ENCODE data around the gene RBM33.
"Not testable (repeated sequence)": the region's sequence is repeated elsewhere in the genome, so short reads cannot be mapped to it uniquely, and the experiment has no call there.

Gene RBM33

DNA sequence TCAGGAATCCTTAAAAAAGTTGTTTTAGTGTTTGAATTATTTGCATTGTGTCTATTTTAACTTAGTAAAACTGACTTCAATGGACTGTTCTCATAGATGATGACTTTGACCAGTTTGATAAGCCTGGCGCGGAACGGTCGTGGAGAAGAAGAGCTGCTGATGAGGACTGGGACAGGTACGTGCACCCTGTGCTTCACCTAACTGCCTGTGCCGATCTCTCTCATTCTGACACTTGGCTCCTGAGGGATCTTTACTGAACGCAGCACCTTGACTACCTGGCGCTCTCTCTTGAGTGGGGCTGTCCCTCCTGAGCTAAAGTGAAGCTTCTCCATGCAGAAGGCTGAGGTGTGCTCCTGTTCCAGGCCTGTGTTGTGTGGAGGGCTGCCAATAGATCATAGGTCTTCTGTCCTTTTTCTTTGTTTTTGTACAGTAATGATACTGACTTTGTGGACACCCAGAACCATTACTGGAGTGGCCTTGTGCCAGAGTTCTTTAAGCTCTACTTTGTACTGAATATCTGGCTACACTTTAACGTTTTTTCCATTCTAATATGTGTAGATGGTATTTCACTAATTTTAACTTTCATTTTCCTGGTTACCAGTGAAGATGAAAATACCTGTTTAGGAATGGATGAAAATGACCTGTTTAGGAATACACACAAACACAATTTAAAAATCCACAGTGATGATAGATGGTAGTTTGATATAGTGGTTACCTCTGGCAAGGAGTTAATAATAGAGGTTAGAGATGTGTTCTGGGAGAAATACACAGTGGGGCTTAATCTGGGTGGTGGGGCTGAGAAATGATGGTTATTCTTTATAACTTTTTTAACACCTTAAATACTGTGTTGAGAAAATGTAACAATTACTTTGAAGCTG lies 20.9 kb downstream of the RBM33 start:
- no peak for DNase-seq

GRCh38 chr7:155665957-155666287 lies 21.5 kb downstream of the RBM33 start:
- no peak for DNase-seq

- no peak for DNase-seq
Observed at GRCh38 chr7:155667241-155667829, 22.9 kb downstream of the RBM33 start.

DNA sequence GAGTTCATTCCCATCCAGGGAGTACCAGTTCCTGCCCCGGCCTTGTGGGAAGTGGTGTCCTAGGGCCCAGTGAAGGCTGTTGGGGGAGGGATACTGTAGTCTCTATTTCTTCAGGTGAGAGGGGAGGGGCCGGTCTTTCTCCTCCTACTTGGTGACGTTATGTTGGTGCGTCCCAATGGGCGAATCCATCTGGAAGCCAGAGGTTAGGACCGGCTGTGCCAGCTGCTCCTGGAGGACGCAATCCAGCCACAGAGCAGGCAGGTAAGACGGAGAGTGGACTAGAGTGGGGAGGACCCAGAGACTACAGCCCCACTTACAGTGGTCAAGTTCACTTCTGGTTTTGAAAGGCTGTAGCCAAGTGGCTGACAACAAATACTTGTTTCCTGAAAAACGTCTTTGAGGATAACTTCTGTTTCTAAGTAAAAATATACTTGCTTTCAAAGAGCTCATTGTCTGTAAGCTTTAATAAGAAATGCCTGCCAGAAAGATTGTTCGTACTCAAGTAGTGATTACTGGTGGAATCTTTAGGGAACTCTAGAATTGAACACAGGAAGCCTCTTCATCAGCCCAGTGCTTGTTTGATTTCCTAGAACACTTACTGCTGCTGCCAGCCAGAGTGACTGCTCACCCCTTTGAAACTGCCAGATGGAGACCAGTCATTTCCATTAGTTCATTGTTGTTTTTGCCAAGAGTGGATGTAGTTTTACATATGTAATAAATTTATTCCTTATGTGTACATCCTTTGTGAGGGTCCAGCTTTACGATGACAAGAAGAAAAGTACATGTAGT lies 25.4 kb downstream of the RBM33 start:
- peak; percentile 67 for DNase-seq

DNA sequence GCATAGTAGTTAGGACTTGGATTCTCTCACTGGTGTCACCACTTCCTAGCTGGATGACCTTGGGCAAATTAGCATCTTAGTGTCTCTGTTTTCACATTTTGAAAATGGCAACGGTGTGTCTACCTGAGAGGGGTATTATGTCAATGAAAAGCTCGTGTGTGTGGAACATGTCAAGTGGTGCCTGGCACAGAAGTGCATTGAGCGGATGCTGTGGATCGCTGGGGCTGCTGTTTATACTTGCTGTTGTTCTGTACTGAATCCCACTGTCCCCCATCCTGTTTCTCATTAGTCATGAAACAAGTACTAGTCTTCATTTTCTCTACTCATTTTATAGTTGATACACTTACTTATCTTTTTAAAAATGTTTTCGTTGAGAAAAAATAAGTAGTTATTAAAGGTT lies 26.1 kb downstream of the RBM33 start:
- no peak for DNase-seq

DNA sequence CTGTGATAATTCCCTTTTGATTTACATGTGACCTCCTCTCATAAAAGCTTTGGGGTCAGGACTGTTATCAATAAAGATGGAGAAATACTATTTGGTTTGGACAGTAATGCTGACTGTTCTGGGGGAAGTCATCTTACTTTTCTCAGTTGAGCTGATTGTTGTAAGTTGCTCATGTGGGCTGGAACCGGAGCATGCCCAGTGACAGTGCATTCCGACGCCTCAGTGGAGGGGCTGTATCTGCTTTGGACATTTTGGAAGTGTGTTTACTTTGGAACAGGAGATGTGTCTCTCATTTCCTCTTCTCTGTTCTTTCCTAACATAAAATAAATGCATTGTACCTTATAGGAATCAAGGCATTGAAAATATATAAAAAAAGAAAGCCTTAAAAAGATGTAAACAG lies 30.1 kb downstream of the RBM33 start:
- no peak for DNase-seq

DNA sequence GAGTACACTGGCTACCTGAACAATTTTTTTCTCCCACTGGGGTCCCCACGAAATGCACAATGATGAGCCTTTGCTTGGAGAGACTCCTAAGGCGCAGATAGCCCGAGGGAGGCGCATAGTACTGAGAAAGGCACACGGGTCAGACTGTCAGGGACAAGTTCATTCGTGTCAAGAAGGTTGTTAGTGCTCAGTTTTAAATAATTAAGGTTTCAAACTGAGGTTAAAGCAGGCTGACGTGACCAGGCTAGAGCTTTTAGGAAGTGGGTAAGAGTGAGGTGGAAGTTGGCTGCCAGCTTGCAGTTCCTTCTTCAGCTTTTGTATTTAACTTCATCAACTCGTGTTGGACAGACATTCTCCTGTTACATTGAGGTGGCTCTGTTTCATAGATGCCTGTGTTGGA lies 31.6 kb downstream of the RBM33 start:
- no peak for DNase-seq

DNA sequence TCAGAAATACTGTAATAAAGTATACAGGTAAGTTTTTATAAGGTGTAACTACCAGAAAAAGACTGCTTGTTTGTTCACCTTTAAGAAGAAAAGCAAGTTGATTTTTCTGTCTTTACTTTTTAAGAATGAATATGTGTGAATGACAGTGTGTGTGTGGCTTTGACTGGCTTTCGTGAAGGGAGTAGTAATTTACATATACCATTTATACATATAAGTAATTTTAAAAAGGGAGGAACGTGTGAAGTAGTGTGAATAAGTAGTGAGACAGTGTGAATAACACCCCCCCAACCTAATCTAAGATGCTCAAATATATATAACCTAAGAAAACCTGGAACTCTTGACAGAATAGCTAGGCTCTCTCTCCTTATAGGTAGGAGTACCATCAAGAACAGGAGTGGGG lies 33.2 kb downstream of the RBM33 start:
- no peak for DNase-seq

DNA sequence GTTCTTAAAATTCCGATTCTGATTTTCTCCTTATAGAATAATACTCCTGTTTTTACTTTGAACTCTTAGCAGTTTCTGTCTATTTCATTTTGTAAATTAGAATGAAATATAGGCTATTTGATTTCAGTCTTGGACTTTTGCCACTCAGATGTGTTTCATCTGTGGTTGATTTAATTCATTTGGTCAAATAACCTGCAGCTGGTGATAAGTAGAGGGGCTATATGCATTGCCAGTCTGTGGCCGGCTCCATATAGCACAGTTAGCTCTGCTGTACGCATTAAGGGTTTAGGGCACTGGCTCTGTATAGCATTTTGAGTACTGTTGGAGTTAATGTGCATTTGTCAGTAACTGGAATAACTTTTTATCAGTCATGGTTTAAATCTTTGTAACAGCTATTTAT lies 35.7 kb downstream of the RBM33 start:
- no peak for DNase-seq

- no peak for DNase-seq
Observed at GRCh38 chr7:155680864-155681263, 36.4 kb downstream of the RBM33 start.

DNA sequence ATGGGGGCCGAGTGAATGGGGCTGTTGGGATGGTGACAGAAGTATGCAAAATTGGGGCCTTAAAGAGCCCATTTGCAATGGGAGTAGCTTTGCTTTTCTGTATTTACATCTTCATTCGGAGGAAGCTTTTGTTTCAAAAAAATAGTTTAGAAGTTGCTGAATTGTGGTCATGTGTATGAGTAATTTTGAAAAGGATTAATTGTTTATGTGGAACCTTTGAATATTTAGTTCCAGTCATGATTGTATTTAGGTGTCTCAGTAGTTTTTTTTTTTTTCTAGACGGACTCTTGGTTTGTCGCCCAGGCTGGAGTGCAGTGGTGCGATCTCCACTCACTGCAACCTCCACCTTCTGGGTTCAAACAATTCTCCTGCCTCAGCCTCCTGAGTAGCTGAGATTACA lies 37.2 kb downstream of the RBM33 start:
- DNase-seq, result no peak

DNA sequence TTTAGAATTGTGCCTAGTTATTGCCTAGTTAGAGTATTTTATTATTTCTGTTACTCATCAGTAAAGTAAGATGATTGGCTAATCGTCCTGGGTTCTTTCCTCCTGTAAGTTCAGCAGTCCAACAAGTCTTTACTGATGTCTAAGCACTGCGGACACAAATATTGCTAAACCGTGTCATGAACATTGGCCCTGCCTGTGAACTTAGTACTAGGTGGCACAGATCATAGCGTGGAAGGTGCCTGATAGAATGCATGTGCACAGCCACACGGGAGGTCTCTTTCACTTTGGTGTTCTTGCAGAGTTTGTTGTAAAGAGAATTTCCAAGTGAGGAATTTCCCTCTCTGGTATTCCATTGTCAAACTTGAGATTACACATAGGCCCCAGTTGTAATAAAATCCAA lies 38.0 kb downstream of the RBM33 start:
- no peak for DNase-seq

DNA sequence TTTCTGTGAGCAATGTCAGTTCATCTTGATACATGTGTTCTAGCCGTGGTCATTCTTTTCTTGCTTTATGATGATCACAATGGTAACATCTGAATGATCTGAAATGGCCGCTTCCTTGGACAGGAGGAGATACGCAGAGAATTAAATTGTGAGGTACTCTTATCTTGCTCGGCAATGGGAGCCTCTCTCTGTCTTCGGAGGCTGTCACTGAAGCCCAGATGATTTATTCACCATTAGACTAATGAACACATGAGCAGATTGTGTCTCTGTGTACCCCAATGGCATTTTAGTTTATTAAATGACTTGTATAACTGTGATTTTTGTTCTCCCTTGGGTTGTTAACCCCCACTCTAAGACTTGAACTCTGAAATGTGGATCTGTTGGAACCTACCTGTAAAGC lies 38.6 kb downstream of the RBM33 start:
- no peak for DNase-seq

- DNase-seq, result no peak
Observed at GRCh38 chr7:155683714-155684113, 39.3 kb downstream of the RBM33 start.

GRCh38 chr7:155684543-155684942 lies 40.1 kb downstream of the RBM33 start:
- no peak for DNase-seq

- DNase-seq, result no peak
Observed at GRCh38 chr7:155685070-155685790, 40.8 kb downstream of the RBM33 start.

GRCh38 chr7:155685791-155686160 lies 41.3 kb downstream of the RBM33 start:
- no peak for DNase-seq

GRCh38 chr7:155686620-155687324 lies 42.3 kb downstream of the RBM33 start:
- not testable (repeated sequence) for DNase-seq

- not testable (repeated sequence) for DNase-seq
Observed at GRCh38 chr7:155688237-155688636, 43.8 kb downstream of the RBM33 start.

- not testable (repeated sequence) for DNase-seq
Observed at GRCh38 chr7:155690655-155691054, 46.2 kb downstream of the RBM33 start.

DNA sequence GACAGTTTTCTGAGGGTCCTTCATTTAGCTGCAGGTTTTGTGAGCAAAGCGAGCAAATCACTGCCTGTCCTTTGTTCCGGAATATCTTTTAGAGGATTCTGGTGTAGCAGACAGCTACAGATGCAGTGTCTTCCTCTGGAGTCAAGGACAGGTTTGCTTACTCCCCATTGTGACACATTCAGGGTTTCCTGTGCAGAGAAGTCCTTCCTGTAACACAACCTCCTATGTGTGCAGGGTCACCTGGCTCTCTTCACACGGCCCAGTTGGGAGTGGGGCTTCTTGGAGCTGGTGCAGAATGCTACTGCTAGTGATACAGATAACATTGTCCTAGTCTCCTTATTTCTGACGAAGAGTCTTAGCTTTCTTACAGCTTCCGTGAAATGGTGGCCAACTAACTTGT lies 47.9 kb downstream of the RBM33 start:
- DNase-seq, result no peak

DNA sequence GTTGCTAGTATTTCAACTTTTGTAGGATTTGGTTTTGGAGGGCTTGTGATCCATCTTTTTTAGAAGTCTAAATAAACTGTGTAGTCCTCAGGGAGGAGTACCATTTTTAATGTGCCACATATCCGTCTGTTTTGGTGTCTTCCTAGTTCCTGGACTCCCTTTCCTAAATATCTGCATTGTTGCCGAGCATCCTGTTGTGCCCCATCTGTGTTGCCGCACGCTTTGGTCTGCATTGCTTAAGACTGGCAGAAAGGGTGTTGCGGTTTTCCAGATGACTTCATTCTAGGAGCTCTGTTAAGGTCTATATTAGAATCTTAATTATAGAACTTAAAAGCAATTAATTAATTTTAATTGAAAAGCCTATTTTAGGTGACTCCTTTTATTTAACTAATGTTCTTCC lies 49.4 kb downstream of the RBM33 start:
- no peak for DNase-seq

DNA sequence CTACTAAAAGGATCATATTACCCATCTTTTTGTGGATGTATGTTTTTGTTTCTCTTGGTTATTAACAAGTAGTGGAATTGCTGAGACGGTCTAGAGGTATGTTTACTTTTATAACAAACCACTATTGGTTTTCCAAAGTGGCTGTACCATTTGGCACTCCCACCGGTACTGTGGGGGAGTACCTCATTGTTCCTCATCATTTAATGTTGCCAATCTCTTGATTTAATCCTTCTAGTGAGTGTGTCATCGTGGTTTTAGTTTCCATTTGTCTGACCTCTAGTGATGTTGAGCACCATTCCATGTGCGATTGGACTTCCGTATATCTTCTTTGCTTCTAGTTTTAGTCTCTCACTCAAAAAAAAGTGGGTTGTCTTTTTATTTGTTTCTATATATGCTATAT lies 50.4 kb downstream of the RBM33 start:
- no peak for DNase-seq
